Measurements from ENCODE around the gene NFKBIB. TPM values are rescaled to one million over a fixed set of nuclear protein-coding genes. Genes with fewer than 3 reads are reported as not detected.
A peak's percentile ranks its signal among the peaks of the same experiment; 100 is the strongest.
"Not testable (repeated sequence)": the region's sequence is repeated elsewhere in the genome, so short reads cannot be mapped to it uniquely, and the experiment has no call there.

Gene NFKBIB
- total RNA-seq, 6 experiments from 2014 or later, result 13.2 to 27.9 (median 16.5) TPM

DNA sequence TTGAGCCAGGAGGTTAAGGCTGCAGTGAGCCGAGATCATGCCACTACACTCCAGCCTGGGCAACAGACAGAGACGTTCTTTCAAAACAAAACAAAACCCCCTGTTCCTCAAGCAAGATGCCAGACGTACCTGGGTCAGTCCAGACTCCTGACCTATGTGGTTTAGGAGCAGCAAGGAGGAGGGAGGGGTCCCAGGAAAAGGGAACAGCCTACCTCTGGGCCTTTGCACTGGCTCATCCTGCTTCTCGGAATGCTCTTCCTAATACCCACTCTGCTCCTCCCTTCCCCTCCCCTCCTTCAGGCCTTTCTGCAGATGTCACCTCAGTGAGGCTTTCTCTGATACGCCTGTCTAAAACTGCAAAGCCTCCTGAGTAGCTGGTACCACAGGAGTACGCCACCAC, 31.2 kb upstream of the NFKBIB start:
- 70% methylated on average over 3 of the region's 6 CpGs for WGBS (ENCODE audit: insufficient coverage, low coverage, low lambda C conversion rate, missing lambda C conversion rate)
- intact Hi-C loops (cut with DNase I), result no loop called here
- DNase-seq, result no peak
- H3K27ac ChIP-seq, result no peak overlapping the region
- H3K27me3 ChIP-seq, result no peaks in the 10 kb centered on the region
- no peak overlapping the region for H3K4me3 ChIP-seq
- peaks cover 0 to 28% (median 2%) of the 10 kb centered on the region in 4 donors for H3K4me1 ChIP-seq
- no peak for ATAC-seq
- no peak for TF ChIP-seq POLR2A (IDR thresholded peaks at IDR 0.05)
- TF ChIP-seq, protein P1, sequence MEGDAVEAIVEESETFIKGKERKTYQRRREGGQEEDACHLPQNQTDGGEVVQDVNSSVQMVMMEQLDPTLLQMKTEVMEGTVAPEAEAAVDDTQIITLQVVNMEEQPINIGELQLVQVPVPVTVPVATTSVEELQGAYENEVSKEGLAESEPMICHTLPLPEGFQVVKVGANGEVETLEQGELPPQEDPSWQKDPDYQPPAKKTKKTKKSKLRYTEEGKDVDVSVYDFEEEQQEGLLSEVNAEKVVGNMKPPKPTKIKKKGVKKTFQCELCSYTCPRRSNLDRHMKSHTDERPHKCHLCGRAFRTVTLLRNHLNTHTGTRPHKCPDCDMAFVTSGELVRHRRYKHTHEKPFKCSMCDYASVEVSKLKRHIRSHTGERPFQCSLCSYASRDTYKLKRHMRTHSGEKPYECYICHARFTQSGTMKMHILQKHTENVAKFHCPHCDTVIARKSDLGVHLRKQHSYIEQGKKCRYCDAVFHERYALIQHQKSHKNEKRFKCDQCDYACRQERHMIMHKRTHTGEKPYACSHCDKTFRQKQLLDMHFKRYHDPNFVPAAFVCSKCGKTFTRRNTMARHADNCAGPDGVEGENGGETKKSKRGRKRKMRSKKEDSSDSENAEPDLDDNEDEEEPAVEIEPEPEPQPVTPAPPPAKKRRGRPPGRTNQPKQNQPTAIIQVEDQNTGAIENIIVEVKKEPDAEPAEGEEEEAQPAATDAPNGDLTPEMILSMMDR (IDR thresholded peaks at IDR 0.05), result no peak
- H3K9me3 ChIP-seq, result no peaks in the 10 kb centered on the region
- H3K36me3 ChIP-seq, result no peaks in the 10 kb centered on the region

DNA sequence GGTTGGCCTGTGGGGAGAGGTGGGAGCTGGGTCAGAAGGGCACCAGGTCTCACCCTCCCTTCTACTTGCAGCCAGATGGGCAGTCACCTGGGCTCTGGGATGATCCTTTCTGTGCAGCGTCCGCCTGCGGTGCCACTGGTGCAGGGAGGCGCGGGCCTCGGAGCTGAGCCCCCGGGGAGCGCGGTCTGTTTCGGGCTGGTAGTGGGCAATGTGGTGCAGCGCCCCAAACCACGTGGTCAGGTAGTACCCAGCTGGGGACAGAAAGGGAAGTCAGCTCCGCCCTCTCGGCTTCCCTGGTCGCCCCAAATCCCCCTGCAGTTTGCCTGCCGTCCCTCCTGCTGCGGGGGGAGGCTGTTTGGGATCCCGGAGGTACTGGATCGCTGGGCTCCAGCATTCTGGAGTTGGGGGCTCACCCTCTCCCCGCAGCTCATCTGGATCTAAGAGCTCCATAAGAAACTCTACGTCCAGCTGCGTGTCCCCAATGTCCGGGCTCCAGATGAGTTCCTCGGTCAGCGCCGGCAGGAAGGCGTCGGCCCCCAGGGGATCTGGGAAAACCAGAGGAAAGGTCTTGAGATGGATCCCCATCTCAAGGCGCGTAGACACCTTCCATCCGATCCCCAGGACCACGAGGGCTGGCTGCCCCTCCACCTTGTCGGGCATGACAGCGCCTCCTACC, 30.5 kb upstream of the NFKBIB start:
- H3K27me3 ChIP-seq, result no peaks in the 10 kb centered on the region
- ATAC-seq, result peak; percentile 8 to 44 (median 34)
- DNase-seq, result peak in 2 of 3 donors; percentile 44 to 64
- peak overlapping the region; percentile 46 to 68 (median 54) for H3K4me3 ChIP-seq
- no CpG with 5 or more reads among the region's 34 CpGs for WGBS (ENCODE audit: insufficient coverage, low coverage, low lambda C conversion rate, missing lambda C conversion rate)
- no peak for TF ChIP-seq POLR2A (IDR thresholded peaks at IDR 0.05)
- intact Hi-C loops (cut with DNase I), result no loop called here
- no peaks in the 10 kb centered on the region for H3K9me3 ChIP-seq
- H3K27ac ChIP-seq, result peak overlapping the region in 1 of 3 donors; percentile 52
- H3K36me3 ChIP-seq, result no peaks in the 10 kb centered on the region
- H3K4me1 ChIP-seq, result peaks cover 0 to 25% (median 2%) of the 10 kb centered on the region in 4 donors

DNA sequence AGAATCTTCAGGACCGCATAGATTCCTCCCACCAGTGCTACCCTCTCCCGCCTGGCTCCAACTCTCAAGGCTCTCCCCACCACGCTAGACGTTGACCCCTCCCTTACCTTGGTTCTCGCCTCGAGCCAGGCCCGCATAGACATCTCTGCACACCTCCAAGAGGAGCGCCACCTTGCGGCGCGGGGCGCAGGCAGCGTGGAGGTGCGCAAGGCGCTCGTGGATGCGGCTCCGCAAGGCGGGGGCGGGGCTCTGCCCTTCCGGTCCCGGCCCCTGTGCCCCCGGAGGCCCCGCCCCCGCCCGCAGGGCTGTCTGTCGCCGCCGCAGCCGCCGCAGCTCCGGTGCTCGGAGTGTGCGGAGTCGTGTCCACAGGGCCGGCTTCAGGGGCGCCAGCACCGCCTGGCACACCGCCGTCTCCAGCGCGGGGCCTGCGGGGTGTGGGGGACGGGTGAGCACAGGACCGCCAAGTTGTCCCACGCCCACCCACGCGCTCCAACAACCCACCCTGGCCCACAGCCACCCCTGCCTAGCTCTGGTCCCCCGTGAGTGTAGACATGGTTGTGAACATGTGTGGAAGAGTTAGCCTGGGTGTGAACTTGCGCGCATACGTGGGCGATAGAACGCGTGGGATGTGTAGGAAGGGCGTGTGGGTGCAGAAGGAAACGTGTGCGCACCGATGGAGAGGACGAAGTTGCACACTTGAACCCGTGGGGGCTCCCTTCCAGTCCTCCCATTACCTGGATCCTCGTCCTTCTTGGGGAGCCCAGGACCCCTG, 29.7 kb upstream of the NFKBIB start:
- H3K9me3 ChIP-seq, result no peaks in the 10 kb centered on the region
- H3K27me3 ChIP-seq, result no peaks in the 10 kb centered on the region
- peaks cover 0 to 18% (median 2%) of the 10 kb centered on the region in 4 donors for H3K4me1 ChIP-seq
- H3K4me3 ChIP-seq, result peak overlapping the region; percentile 46 to 68 (median 54)
- ATAC-seq, result peak; percentile 95 to 97 (median 96)
- H3K36me3 ChIP-seq, result no peaks in the 10 kb centered on the region
- peak; percentile 93 to 95 (median 93) for DNase-seq
- H3K27ac ChIP-seq, result peak overlapping the region; percentile 17 to 52 (median 36)
- WGBS (ENCODE audit: insufficient coverage, low coverage, low lambda C conversion rate, missing lambda C conversion rate), result 37% methylated on average over 19 of the region's 62 CpGs
- intact Hi-C loops (cut with DNase I), result no loop called here
- TF ChIP-seq, protein P1 (IDR thresholded peaks at IDR 0.05), result peak; percentile 90 to 98 (median 93)
- peak; percentile 69 for TF ChIP-seq POLR2A (IDR thresholded peaks at IDR 0.05)

DNA sequence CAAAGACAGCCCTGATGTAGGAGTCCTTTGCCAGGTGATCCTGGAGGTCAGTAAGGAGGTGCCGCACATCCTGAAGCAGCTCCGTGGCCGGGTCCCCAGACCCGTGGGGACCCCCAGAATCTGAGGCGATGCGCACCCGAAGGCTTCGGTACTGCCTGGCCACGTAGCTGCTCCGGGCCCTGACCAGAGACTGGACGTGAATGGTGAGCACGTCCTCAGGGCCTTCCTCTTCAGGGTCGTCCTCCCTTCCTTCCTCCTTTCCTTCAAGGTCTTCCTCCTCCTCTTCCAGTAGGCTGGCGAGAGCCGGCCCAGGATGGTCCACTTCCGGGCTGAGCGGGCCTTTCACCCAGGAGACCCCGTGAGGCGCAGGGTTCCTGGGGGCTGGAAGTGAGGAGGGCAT, 29.2 kb upstream of the NFKBIB start:
- no peak for DNase-seq
- 100% methylated on average over 4 of the region's 19 CpGs for WGBS (ENCODE audit: insufficient coverage, low coverage, low lambda C conversion rate, missing lambda C conversion rate)
- Histone ChIP-seq H3K27ac (no peak overlapping the region), H3K4me3 (no peak overlapping the region), H3K36me3 (no peaks in the 10 kb centered on the region), H3K27me3 (no peaks in the 10 kb centered on the region), H3K9me3 (no peaks in the 10 kb centered on the region), H3K4me1 (peaks cover 0 to 14% (median 2%) of the 10 kb centered on the region in 4 donors)
- intact Hi-C loops (cut with DNase I), result no loop called here
- TF ChIP-seq POLR2A (IDR thresholded peaks at IDR 0.05), result no peak
- TF ChIP-seq, protein P1 (IDR thresholded peaks at IDR 0.05), result no peak
- no peak for ATAC-seq

DNA sequence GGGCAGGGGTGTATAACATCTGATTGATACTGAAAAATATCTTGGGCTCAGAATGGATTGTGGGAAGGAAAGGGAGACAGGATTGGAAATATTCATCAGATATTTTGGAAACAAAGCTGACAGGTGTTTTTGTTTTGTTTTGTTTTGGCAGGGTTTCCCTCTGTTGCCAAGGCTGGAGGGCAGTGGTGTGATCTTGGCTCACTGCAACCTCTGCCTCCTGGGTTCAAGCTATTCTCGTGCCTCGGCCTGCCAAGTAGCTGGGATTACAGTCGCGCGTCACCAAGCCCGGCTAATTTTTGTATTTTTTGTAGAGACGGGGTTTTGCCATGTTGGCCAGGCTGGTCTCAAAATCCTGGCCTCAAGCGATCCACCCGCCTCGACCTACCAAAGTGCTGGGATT, 26.4 kb upstream of the NFKBIB start:
- H3K4me1 ChIP-seq, result peaks cover 0 to 14% (median 2%) of the 10 kb centered on the region in 4 donors
- ATAC-seq; intact Hi-C loops (cut with DNase I); H3K9me3 ChIP-seq; H3K4me3 ChIP-seq; H3K27ac ChIP-seq; DNase-seq; H3K27me3 ChIP-seq; H3K36me3 ChIP-seq: not testable (repeated sequence)
- 83% methylated on average over 7 of the region's 10 CpGs for WGBS (ENCODE audit: insufficient coverage, low coverage, low lambda C conversion rate, missing lambda C conversion rate)

Measured in right lobe of liver (tissue), 6 donors.